Fibroblast of skin of scalp (primary cell): ENCODE measurements around the gene IL21. TPM values are rescaled to one million over a fixed set of nuclear protein-coding genes. Genes with fewer than 3 reads are reported as not detected.
"Not testable (repeated sequence)": the region's sequence is repeated elsewhere in the genome, so short reads cannot be mapped to it uniquely, and the experiment has no call there.

Experiments used
- DNase-seq: peaks from one replicate; pipeline ENCODE4 v3.0.0-alpha.2; 2013
- polyA plus RNA-seq, 2 experiments: library from polyadenylated mRNA; unstranded; fragments of 120-200 nt; gene quantifications; one replicate each; pipeline ENCODE4 v1.2.1, GENCODE V29; 2013; ENCODE audit not compliant: insufficient read length in 2 of 2

Gene IL21
- not detected for polyA plus RNA-seq (2013, experiment 1 of 2; ENCODE audit: insufficient read length)
- not detected for polyA plus RNA-seq (2013, experiment 2 of 2; ENCODE audit: insufficient read length)

GRCh38 chr4:122621016-122621507 is at the start of gene IL21:
IL21 (minus strand) TSS chr4:122621066; CDS start chr4:122621011, 55 bp downstream.
- no peak for DNase-seq

GRCh38 chr4:122669911-122670738 is 49.3 kb upstream of the IL21 start:
- DNase-seq, result no peak

DNA sequence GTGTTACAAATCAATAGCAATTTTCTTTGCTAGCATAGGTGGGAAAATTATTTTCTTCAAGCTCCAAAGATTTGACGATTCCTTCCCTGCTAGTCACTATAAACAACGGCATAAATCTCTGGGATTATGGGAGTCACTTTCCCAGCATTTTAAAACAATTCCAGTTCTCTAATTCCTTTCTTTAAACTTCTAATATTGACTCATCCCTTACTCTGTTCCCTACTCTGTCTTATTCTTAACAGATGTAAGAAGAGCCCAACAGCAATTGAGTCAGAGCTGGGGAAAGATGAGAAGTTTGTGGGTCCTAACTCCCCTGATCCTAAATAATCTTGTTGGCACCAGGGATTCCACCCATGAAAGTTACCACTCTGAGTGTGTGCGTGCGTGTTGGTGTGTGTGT is 47.4 kb upstream of the IL21 start:
- peak; percentile 82 for DNase-seq

DNA sequence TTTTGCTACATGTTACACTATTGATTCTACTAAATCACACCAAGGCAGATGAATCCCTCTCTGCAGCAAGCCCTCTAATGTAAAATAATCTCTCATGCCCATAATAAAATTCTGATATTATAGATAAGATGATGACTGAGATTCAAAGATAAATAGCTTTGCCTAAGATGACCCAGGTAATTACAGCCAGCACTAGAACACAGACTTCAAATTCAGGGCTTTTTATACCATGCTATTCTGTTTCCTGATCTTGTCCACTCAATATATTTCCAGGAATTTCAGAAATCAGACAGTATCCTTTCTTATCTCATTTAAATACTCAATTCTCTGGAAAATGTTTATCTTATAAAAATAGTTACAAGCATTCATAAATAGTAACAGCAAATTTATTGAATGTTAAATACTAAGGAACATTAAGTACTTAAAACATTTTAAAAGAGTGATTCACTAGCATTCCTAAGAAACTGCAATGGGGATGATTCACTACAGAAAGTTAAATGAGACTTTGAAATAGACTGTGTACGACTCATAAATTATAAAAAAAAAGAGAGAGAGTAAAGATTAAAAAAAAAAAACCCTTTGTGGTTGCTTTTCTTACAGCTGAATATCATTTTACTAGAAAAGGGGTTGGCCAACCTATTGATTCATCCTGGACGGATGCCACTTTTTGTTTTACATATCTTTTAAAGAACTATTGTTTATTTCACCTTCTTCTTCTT is 45.8 kb upstream of the IL21 start:
- DNase-seq, result peak; percentile 95

DNA sequence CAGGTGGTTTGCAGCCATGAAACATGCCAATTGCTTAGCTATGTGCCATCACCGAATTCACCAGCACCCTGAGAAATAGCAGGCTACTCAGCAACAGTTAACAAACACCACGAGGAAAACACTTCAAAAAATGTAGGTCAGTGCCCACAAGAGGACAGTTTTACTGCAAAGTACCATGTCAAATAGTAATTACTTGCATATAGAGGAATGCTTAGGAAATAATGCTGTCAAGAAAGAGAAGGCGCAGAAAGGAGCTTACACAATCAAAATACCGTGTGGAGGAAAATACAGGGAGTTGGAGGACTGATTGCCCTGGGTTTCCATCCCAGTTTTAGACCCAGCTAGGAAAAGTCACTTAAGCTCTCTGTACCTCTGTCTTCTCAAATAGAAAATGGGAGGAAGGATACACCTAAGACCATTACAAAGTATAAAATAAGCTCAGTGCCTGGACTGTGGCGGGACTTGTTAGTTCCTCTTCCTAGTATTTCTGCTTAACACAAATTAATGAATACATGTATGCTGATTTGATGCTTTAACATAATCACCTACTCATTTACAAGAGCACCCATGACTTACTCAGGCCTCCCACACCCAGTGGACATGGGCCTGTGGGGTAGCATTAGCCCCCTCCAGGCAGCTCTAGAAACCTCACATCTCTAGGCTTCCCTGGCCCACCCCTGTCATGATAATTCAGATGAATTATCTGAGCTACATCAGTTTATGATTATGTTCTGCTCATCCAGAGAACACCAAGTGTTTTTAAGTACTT is 44.5 kb upstream of the IL21 start:
- peak; percentile 48 for DNase-seq

- DNase-seq, result peak; percentile 56
These were observed 43.1 kb upstream of the IL21 start for GRCh38 chr4:122663814-122664610.

GRCh38 chr4:122663291-122663690 is 42.4 kb upstream of the IL21 start:
- DNase-seq, result no peak

- DNase-seq, result no peak
These were observed 41.8 kb upstream of the IL21 start for GRCh38 chr4:122662701-122663100.

- DNase-seq, result no peak
These were observed 40.6 kb upstream of the IL21 start for GRCh38 chr4:122661176-122662160.

DNA sequence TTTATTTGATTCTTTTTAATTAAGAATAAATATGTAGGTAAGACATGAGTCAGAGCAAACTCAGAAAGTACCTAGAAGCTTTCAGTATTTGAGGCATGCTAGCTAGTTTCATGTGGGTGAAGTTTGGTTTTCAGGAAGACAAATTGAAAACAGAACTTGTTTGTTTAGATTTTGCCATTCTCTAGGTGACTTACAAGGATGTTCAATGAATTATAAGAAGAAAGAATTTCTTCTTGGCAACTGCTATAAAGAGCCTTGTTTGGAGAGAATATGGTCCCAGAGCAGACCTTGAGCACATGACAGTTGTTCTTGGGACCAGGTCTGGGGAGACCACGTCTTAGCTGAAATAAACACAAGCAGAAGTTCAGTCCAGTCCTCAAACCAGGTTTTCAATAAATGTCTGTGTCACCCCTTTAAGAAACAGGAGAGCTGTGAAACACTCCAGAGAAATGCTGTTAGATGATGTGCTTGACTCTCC is 38.0 kb upstream of the IL21 start:
- no peak for DNase-seq

- no peak for DNase-seq
These were observed 37.5 kb upstream of the IL21 start for GRCh38 chr4:122658377-122658776.

DNA sequence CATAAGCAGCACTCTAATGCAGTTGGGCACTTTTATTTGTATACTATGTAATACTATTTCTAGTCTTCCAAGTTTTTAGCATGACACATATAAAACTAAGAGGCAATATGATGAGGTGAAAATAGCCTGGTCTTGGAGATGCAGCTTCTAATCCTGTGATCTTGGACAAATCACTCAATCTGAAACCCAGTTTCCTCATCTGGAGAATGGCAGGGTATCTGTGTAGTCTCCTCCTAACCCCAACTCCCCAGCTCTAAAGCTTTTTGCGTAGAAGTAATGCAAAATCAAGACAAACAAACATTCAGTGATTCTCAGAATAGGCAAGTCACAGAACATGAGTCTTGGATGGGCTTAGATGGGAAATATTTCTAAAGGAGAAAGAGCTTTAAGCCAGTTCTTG is 36.7 kb upstream of the IL21 start:
- no peak for DNase-seq

DNA sequence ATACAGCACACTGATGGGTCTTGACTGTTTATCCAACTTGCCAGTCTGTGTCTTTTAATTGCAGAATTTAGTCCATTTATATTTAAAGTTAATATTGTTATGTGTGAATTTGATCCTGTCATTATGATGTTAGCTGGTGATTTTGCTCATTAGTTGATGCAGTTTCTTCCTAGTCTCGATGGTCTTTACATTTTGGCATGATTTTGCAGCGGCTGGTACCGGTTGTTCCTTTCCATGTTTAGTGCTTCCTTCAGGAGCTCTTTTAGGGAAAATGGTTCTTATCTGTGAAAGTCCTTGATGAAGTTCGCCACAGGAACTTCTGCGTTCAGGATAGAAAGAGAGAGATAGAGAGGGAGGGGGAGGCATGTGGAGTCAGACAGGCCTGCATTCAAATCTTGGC is 35.7 kb upstream of the IL21 start:
- DNase-seq, result not testable (repeated sequence)

GRCh38 chr4:122652379-122652778 is 31.5 kb upstream of the IL21 start:
- DNase-seq, result peak; percentile 64

DNA sequence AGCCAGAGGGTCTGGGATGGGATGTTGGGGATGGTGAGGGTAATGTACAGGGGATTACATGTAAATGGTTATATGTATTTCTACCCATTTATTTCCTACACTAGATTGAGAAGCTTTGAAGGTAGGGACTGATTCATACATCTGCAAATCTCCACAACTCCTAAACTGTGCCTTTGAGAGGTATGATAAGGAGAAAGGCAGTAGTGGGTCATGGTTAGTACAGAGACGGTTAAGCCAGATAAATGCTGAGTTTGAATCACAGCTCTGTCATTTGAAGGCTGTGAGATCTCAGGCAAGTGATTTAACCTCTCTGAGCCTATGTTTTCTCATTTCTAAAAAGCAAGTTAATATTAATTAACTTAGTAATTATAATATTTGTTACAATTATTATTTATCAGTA is 29.3 kb upstream of the IL21 start:
- no peak for DNase-seq

DNA sequence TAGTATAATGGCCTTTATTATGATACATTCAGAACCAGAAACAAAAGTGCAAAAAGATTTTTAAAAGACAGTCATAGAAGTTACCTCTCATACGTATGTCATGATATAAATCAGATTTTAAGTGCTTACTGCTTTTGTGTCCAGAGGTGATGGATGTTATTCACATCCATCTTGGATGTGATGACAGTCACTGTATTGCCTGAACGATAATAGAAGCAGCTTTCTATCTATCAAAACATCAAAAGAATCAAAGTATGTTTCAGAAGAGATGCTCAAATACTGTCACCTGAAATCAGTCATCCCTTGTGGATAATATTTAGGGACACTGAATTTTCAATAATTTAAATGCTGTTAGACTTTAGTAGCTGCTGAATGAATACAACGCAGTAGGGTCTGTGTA is 26.8 kb upstream of the IL21 start:
- no peak for DNase-seq

- no peak for DNase-seq
These were observed 22.4 kb upstream of the IL21 start for GRCh38 chr4:122643257-122643656.

DNA sequence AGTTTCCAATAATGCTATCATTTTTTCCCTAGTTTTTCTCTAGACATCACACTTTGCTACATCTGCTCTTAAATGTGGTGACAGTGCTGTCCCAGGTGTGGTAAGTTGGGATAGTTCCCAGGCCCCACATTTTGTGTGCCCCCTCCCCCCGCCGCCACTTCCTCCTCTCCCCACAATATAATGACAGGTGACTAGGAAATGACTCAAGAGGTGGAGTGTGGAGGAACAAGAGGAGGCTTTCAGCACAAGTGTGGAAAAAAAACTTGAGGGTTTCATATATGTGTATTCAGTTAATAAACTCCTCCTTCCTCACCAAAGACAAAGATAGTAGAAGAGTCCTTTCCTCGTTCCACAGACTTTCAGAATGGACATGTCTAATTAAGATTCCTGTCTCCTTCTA is 18.3 kb upstream of the IL21 start:
- DNase-seq, result no peak

- DNase-seq, result no peak
These were observed 15.8 kb upstream of the IL21 start for GRCh38 chr4:122636697-122637096.

GRCh38 chr4:122635205-122635604 is 14.3 kb upstream of the IL21 start:
- no peak for DNase-seq

DNA sequence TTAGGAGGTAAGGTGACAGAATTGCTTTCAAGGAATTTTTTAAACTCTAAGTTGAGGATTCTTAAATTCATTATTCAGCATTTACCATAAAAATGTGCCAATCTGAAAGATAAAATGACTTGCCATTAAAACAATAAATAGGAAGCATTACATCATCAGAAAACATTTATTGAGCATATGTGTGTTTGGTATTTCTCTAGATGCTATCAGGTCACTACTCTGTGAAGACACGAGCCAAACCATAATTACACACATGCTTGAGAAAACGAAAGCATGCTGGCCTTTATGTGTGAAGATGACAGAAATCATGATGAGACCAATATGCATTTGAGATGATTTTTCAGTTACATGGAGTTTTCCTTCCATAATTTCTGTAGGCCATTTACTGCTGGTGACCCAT is 12.3 kb upstream of the IL21 start:
- DNase-seq, result peak; percentile 5
